H9 (cell line): ENCODE measurements around the gene KDM4C. TPM values are rescaled to one million over a fixed set of nuclear protein-coding genes. Genes with fewer than 3 reads are reported as not detected.

ENCODE experiments used
- DNase-seq: peaks from one replicate; pipeline ENCODE4 v3.0.0-alpha.2; 2017
- H2AFZ ChIP-seq: one replicate; pipeline ENCODE4 v1.6.1; 2013; ENCODE audit warnings: mild to moderate bottlenecking, low read length, control low read depth, moderate library complexity
- H2AK5ac ChIP-seq: 2 replicates; pipeline ENCODE4 v1.6.1; 2013; ENCODE audit warnings: low read length, control low read depth, mixed read lengths; ENCODE audit not compliant: insufficient read length
- H2BK120ac ChIP-seq: one replicate; pipeline ENCODE4 v1.6.1; 2013; ENCODE audit warnings: low read depth, mild to moderate bottlenecking, low read length, control low read depth, inconsistent platforms; ENCODE audit not compliant: poor library complexity, severe bottlenecking
- H2BK12ac ChIP-seq: 2 replicates; pipeline ENCODE4 v1.6.1; 2013; ENCODE audit warnings: low read length, control low read depth, mixed read lengths, low read depth; ENCODE audit not compliant: insufficient read length
- H2BK15ac ChIP-seq: 2 replicates; pipeline ENCODE4 v1.6.1; 2013; ENCODE audit warnings: low read depth, low read length, control low read depth
- H2BK20ac ChIP-seq: one replicate; pipeline ENCODE4 v1.6.1; 2013; ENCODE audit warnings: low read depth, mild to moderate bottlenecking, low read length, control low read depth, inconsistent platforms; ENCODE audit not compliant: poor library complexity, severe bottlenecking
- H2BK5ac ChIP-seq: 2 replicates; pipeline ENCODE4 v1.6.1; 2013; ENCODE audit warnings: low read length, control low read depth, mixed read lengths; ENCODE audit not compliant: insufficient read length
- H3K14ac ChIP-seq: 2 replicates; pipeline ENCODE4 v1.6.1; 2013; ENCODE audit warnings: low read length, control low read depth; ENCODE audit not compliant: insufficient read depth
- H3K18ac ChIP-seq: 2 replicates; pipeline ENCODE4 v1.6.1; 2013; ENCODE audit warnings: low read depth, mild to moderate bottlenecking, mixed read lengths, low read length, control low read depth; ENCODE audit not compliant: insufficient read length
- H3K23ac ChIP-seq: 2 replicates; pipeline ENCODE4 v1.6.1; 2013; ENCODE audit warnings: low read length, control low read depth, mixed read lengths, low read depth; ENCODE audit not compliant: insufficient read length
- H3K23me2 ChIP-seq: 2 replicates; pipeline ENCODE4 v1.6.1; 2013; ENCODE audit warnings: low read depth, mild to moderate bottlenecking, mixed read lengths, low read length, control low read depth; ENCODE audit not compliant: insufficient read length, poor library complexity, severe bottlenecking
- H3K27ac ChIP-seq: 2 replicates; pipeline ENCODE4 v1.5.1; 2013; ENCODE audit warnings: low read length, control low read depth, mixed read lengths, low read depth; ENCODE audit not compliant: insufficient read length
- H3K27me3 ChIP-seq: 2 replicates; pipeline ENCODE4 v1.6.1; 2013; ENCODE audit warnings: low read length, control low read depth, inconsistent platforms; ENCODE audit not compliant: insufficient read depth
- H3K4ac ChIP-seq: 2 replicates; pipeline ENCODE4 v1.6.1; 2013; ENCODE audit warnings: low read depth, mild to moderate bottlenecking, control low read depth, inconsistent platforms, low read length, moderate library complexity
- H3K4me1 ChIP-seq: 2 replicates; pipeline ENCODE4 v1.6.1; 2013; ENCODE audit warnings: low read length, control low read depth, inconsistent platforms; ENCODE audit not compliant: insufficient read depth
- H3K4me2 ChIP-seq: 2 replicates; pipeline ENCODE4 v1.6.1; 2013; ENCODE audit warnings: low read length, control low read depth, mixed read lengths; ENCODE audit not compliant: insufficient read length, insufficient read depth
- H3K56ac ChIP-seq: 2 replicates; pipeline ENCODE4 v1.6.1; 2013; ENCODE audit warnings: low read depth, mild to moderate bottlenecking, mixed read lengths, low read length, control low read depth; ENCODE audit not compliant: insufficient read length
- H3K79me1 ChIP-seq: 2 replicates; pipeline ENCODE4 v1.6.1; 2013; ENCODE audit warnings: low read depth, mild to moderate bottlenecking, moderate library complexity, low read length, control low read depth, inconsistent platforms; ENCODE audit not compliant: insufficient read depth, poor library complexity, severe bottlenecking
- H3K79me2 ChIP-seq: 2 replicates; pipeline ENCODE4 v1.6.1; 2013; ENCODE audit warnings: low read length, control low read depth, inconsistent platforms; ENCODE audit not compliant: insufficient read depth
- H3K9ac ChIP-seq: 2 replicates; pipeline ENCODE4 v1.6.1; 2013; ENCODE audit warnings: low read length, control low read depth, mixed read lengths; ENCODE audit not compliant: insufficient read length; ENCODE audit errors: extremely low read depth
- H3K9me3 ChIP-seq: one replicate; pipeline ENCODE4 v1.6.1; 2013; ENCODE audit warnings: low read depth, low read length, inconsistent platforms; ENCODE audit not compliant: control insufficient read depth
- H3T11ph ChIP-seq: one replicate; pipeline ENCODE4 v1.6.1; 2013; ENCODE audit warnings: mild to moderate bottlenecking, low read length, control low read depth, inconsistent platforms
- H4K20me1 ChIP-seq: one replicate; pipeline ENCODE4 v1.6.1; 2013; ENCODE audit not compliant: control insufficient read depth, insufficient read length, insufficient read depth
- H4K5ac ChIP-seq: 2 replicates; pipeline ENCODE4 v1.6.1; 2013; ENCODE audit warnings: low read depth, mild to moderate bottlenecking, mixed read lengths, low read length, control low read depth; ENCODE audit not compliant: insufficient read length
- H4K8ac ChIP-seq: replicated peaks from 2 replicates; pipeline ENCODE4 v1.6.1; 2013; ENCODE audit warnings: low read length, control low read depth, mixed read lengths, low read depth; ENCODE audit not compliant: insufficient read length
- H4K91ac ChIP-seq: 2 replicates; pipeline ENCODE4 v1.6.1; 2013; ENCODE audit warnings: low read depth, mild to moderate bottlenecking, moderate library complexity, mixed read lengths, low read length, control low read depth; ENCODE audit not compliant: insufficient read length
- H3K27ac Mint-ChIP-seq, 3 experiments: 2 replicates in 2 of 3; 3 replicates in 1 of 3; pipeline ENCODE4 v1.8.0; 2020 to 2021; ENCODE audit warnings: mixed read lengths in 3 of 3, mild to moderate bottlenecking in 1 of 3, moderate library complexity in 1 of 3
- H3K27me3 Mint-ChIP-seq: 2 replicates; pipeline ENCODE4 v1.8.0; 2021; ENCODE audit warnings: low read depth, mild to moderate bottlenecking, moderate library complexity, mixed read lengths
- H3K36me3 Mint-ChIP-seq, 3 experiments: 2 replicates in 2 of 3; 3 replicates in 1 of 3; pipeline ENCODE4 v1.8.0; 2020 to 2021; ENCODE audit warnings: low read depth in 3 of 3, mixed read lengths in 3 of 3; ENCODE audit not compliant: insufficient read depth in 1 of 3
- H3K4me1 Mint-ChIP-seq, 2 experiments: 2 replicates each; pipeline ENCODE4 v1.8.0; 2020; ENCODE audit warnings: mixed read lengths in 2 of 2
- H3K4me3 Mint-ChIP-seq, 2 experiments: 2 replicates in 1 of 2; 3 replicates in 1 of 2; pipeline ENCODE4 v1.8.0; 2020 to 2021; ENCODE audit warnings: mild to moderate bottlenecking in 2 of 2, mixed read lengths in 2 of 2, moderate library complexity in 1 of 2
- H3K9me3 Mint-ChIP-seq, 2 experiments: 2 replicates in 1 of 2; 3 replicates in 1 of 2; pipeline ENCODE4 v1.8.0; 2020; ENCODE audit warnings: mild to moderate bottlenecking in 2 of 2, mixed read lengths in 2 of 2, moderate library complexity in 1 of 2
- CTCF ChIP-seq: fragments of 200-600 bp; sonication (generic); conservative IDR thresholded peaks from 3 replicates; pipeline ENCODE4 v1.8.0; 2021; ENCODE audit warnings: antibody characterized with exemption, mild to moderate bottlenecking
- WGBS: extraction: QIAGEN DNeasy Blood & Tissue Kit; methylation state at CpG from one replicate; pipeline ENCODE4 v1.1.7; 2013; ENCODE audit warnings: missing lambda C conversion rate, low lambda C conversion rate, mixed read lengths; ENCODE audit not compliant: insufficient read length; ENCODE audit errors: extremely low coverage; 5-methylcytosine and 5-hydroxymethylcytosine counted together
- total RNA-seq: library from RNA; stranded (reverse); gene quantifications from 2 replicates; pipeline ENCODE4 v1.2.1, GENCODE V29; 2021

The KDM4C gene
- total RNA-seq, 1 experiment from 2014 or later, result 24.0 TPM

GRCh38 chr9:6924149-6924548 is 166.4 kb downstream of the KDM4C start:
- no peak overlapping the region for H4K5ac ChIP-seq
- no peak overlapping the region for H3K56ac ChIP-seq
- DNase-seq, result no peak
- H3K4ac ChIP-seq, result no peak overlapping the region
- WGBS, result no CpG with 5 or more reads among the region's 3 CpGs
- H3K27ac ChIP-seq, result no peak overlapping the region
- no peak overlapping the region for H4K91ac ChIP-seq
- H3K36me3 Mint-ChIP-seq, result peaks cover 3 to 5% (median 3%) of the 10 kb centered on the region in 3 experiments; a peak in 4 of 7 replicates
- H3K79me2 ChIP-seq, result no peaks in the 10 kb centered on the region
- no peaks in the 10 kb centered on the region for H3K9me3 ChIP-seq
- H3K4me3 Mint-ChIP-seq, result no peak overlapping the region
- H2BK120ac ChIP-seq, result no peak overlapping the region
- H2BK20ac ChIP-seq, result no peak overlapping the region
- no peaks in the 10 kb centered on the region for H3K23me2 ChIP-seq
- no peak overlapping the region for H4K8ac ChIP-seq
- peaks cover 0 to 4% of the 10 kb centered on the region in 2 experiments; a peak in 3 of 5 replicates for H3K9me3 Mint-ChIP-seq
- H4K20me1 ChIP-seq, result no peaks in the 10 kb centered on the region
- H2BK12ac ChIP-seq, result no peak overlapping the region
- H2AFZ ChIP-seq, result no peak overlapping the region
- H2AK5ac ChIP-seq, result no peak overlapping the region
- no peaks in the 10 kb centered on the region for H3K27me3 ChIP-seq
- H2BK5ac ChIP-seq, result no peak overlapping the region
- no peak overlapping the region for H3T11ph ChIP-seq
- H3K27me3 Mint-ChIP-seq, result no peaks in the 10 kb centered on the region
- TF ChIP-seq CTCF, result no peak
- H3K9ac ChIP-seq, result no peak overlapping the region
- H3K4me1 Mint-ChIP-seq, result peaks cover 0 to 10% of the 10 kb centered on the region in 2 experiments; a peak in 2 of 4 replicates
- no peak overlapping the region for H2BK15ac ChIP-seq
- H3K79me1 ChIP-seq, result no peaks in the 10 kb centered on the region
- H3K23ac ChIP-seq, result no peak overlapping the region
- H3K4me1 ChIP-seq, result no peaks in the 10 kb centered on the region
- H3K14ac ChIP-seq, result no peak overlapping the region
- no peak overlapping the region for H3K18ac ChIP-seq
- H3K27ac Mint-ChIP-seq, result peak overlapping the region in 1 of 3 experiments; percentile 21; a peak in 2 of 7 replicates
- no peak overlapping the region for H3K4me2 ChIP-seq
